Activated naive CD4-positive, alpha-beta T cell treated with anti-CD3 and anti-CD28 coated beads, Interleukin-2, amount 10 ng/mL, durations not matched to agents 7 days and 5 days (primary cell): ENCODE data around the gene EFNA3.

Experiments used
- CTCF ChIA-PET: fragments of 350-600 bp; sonication (Branson Sonifier 250); formaldehyde crosslinking; loops from one replicate; lab custom pipeline; 2021; ENCODE audit warnings: antibody characterized with exemption; lab: Charles Lee
- DNase-seq: peaks from one replicate; pipeline ENCODE4 v3.0.0-alpha.2; 2020
- H3K27ac Mint-ChIP-seq: one replicate; pipeline ENCODE4 v1.8.0; 2021; ENCODE audit warnings: mild to moderate bottlenecking, moderate library complexity, mixed read lengths
- H3K27me3 Mint-ChIP-seq: one replicate; pipeline ENCODE4 v1.8.0; 2021; ENCODE audit warnings: mild to moderate bottlenecking, mixed read lengths
- H3K36me3 Mint-ChIP-seq: one replicate; pipeline ENCODE4 v1.8.0; 2021; ENCODE audit warnings: mixed read lengths
- H3K4me1 Mint-ChIP-seq: one replicate; pipeline ENCODE4 v1.8.0; 2021; ENCODE audit warnings: mixed read lengths
- H3K4me3 Mint-ChIP-seq: one replicate; pipeline ENCODE4 v1.8.0; 2021; ENCODE audit warnings: mild to moderate bottlenecking, moderate library complexity, mixed read lengths
- H3K9me3 Mint-ChIP-seq: one replicate; pipeline ENCODE4 v1.8.0; 2021; ENCODE audit warnings: mixed read lengths

The EFNA3 gene

DNA sequence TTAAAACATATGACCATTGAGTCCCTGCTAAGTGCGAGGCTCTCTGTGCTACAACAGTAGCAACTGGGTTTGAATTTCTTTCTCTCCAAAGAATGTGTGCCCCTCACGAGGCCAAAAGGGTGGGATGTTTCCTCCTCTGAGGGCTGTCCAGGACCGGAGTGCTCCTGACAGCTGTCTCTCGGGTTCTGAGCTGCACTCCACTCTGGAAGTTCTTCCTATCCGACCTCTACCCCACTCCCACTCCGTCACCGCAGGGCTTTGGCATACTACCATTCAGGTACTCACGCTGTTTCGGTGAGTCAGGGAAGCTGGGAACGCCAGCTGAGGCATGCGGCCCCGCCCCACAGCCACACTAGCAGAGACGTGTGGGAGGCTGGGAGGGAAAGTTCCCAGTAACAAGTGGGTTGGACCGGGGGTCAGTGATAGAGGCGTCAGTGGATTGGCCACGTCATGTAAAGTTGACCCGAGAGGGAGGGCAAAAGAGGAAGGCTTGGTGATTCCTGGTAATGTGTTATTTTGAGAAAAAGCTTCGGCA lies 56.3 kb downstream of the EFNA3 start:
- DNase-seq, result peak; percentile 54
- Mint-ChIP-seq H3K4me3 (peak overlapping the region; percentile 95), H3K4me1 (peaks cover 42% of the 10 kb centered on the region), H3K27me3 (peaks cover 12% of the 10 kb centered on the region), H3K36me3 (peaks cover 20% of the 10 kb centered on the region), H3K9me3 (no peaks in the 10 kb centered on the region), H3K27ac (peak overlapping the region; percentile 97)
- CTCF ChIA-PET, result interaction anchor here (1.0 to 2.4 kb wide), 5 partner anchors 32 to 50 kb away, joined by 3 to 12 read pairs (median 6); partner anchors contain the start of gene KRTCAP2

GRCh38 chr1:155135415-155136028 lies 56.9 kb downstream of the EFNA3 start, which contains the start of gene SLC50A1:
Gene SLC50A1, plus strand, starts transcription at chr1:155135852. Its CDS starts 60 bp downstream, at chr1:155135912.
- Mint-ChIP-seq H3K4me1 (peaks cover 44% of the 10 kb centered on the region), H3K36me3 (peaks cover 22% of the 10 kb centered on the region)
- peak; percentile 95 for DNase-seq

DNA sequence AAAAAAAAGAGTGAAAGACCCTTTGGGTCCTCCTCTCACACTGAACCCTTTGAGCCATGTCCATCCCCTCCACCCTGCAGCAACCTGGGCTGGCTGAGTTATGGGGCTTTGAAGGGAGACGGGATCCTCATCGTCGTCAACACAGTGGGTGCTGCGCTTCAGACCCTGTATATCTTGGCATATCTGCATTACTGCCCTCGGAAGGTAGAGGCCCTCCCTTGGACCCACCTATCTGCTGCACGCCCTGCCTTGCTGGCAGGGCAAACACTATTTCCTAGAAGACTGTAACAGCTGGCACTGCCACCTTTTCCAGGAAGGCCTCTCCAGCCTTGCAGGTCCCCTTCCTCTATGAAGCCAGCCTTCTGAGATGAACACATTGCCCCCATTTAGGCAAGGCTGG lies 58.1 kb downstream of the EFNA3 start:
- DNase-seq, result peak; percentile 39
- H3K27me3 Mint-ChIP-seq, result peaks cover 11% of the 10 kb centered on the region
- H3K36me3 Mint-ChIP-seq, result peaks cover 22% of the 10 kb centered on the region
- peaks cover 46% of the 10 kb centered on the region for H3K4me1 Mint-ChIP-seq
- CTCF ChIA-PET, result interaction anchor here (0.7 to 1.8 kb wide), 4 partner anchors 24 to 52 kb away, joined by 3 to 7 read pairs (median 4); partner anchors contain the start of gene KRTCAP2
- peak overlapping the region; percentile 97 for H3K27ac Mint-ChIP-seq
- H3K9me3 Mint-ChIP-seq, result no peaks in the 10 kb centered on the region
- H3K4me3 Mint-ChIP-seq, result peak overlapping the region; percentile 95

More at GRCh38 chr1:155135415-155136028, 56.9 kb downstream of the EFNA3 start, which contains the start of gene SLC50A1:
- Mint-ChIP-seq H3K9me3 (no peaks in the 10 kb centered on the region), H3K27me3 (peaks cover 11% of the 10 kb centered on the region), H3K4me3 (peak within 1 kb of the TSS; percentile 95), H3K27ac (peak within 1 kb of the TSS; percentile 97)
- CTCF ChIA-PET, result interaction anchor here (1.6 to 2.4 kb wide), 4 partner anchors 31 to 51 kb away, joined by 4 to 12 read pairs (median 6); partner anchors contain the start of gene KRTCAP2
